Stimulated activated CD4-positive, alpha-beta T cell treated with anti-CD3 and anti-CD28 coated beads, Interleukin-12 subunit alpha, Interleukin-12 subunit beta, amount 100 ng/mL, for 48 hours (primary cell): ENCODE results near the gene PROS1.

Source experiments
- DNase-seq, 3 donors: peaks; one replicate each; pipeline ENCODE4 v3.0.0-alpha.2; 2020; ENCODE audit warnings: low read depth in 2 of 3, low spot score in 1 of 3

The PROS1 gene

GRCh38 chr3:93973131-93974126, at the start of gene PROS1:
PROS1 (minus strand) TSS chr3:93973896; CDS start chr3:93973749, 147 bp downstream.
- peak; percentile 38 to 51 (median 43) for DNase-seq

GRCh38 chr3:94020293-94020692, 46.6 kb upstream of the PROS1 start:
- DNase-seq: no peak

- DNase-seq: no peak
These were observed 46.0 kb upstream of the PROS1 start for GRCh38 chr3:94019659-94020058.

- no peak for DNase-seq
These were observed 41.3 kb upstream of the PROS1 start for GRCh38 chr3:94015025-94015424.

- DNase-seq: no peak
These were observed 38.5 kb upstream of the PROS1 start for GRCh38 chr3:94012185-94012584.

- DNase-seq: peak in 1 of 3 donors; percentile 2
These were observed 37.6 kb upstream of the PROS1 start for GRCh38 chr3:94011233-94011711.

- no peak for DNase-seq
These were observed 35.9 kb upstream of the PROS1 start for GRCh38 chr3:94009608-94010007.

- no peak for DNase-seq
These were observed 34.6 kb upstream of the PROS1 start for GRCh38 chr3:94008253-94008652.

GRCh38 chr3:94004301-94004910, 30.7 kb upstream of the PROS1 start:
- peak in 1 of 3 donors; percentile 32 for DNase-seq

GRCh38 chr3:94001827-94002495, 28.3 kb upstream of the PROS1 start:
- no peak for DNase-seq

GRCh38 chr3:94001191-94001590, 27.5 kb upstream of the PROS1 start:
- DNase-seq: no peak

- DNase-seq: no peak
These were observed 20.4 kb upstream of the PROS1 start for GRCh38 chr3:93994056-93994455.

- DNase-seq: no peak
These were observed 18.5 kb upstream of the PROS1 start for GRCh38 chr3:93992207-93992606.

- no peak for DNase-seq
These were observed 17.9 kb upstream of the PROS1 start for GRCh38 chr3:93991631-93992030.

- no peak for DNase-seq
These were observed 15.5 kb upstream of the PROS1 start for GRCh38 chr3:93989241-93989640.

- no peak for DNase-seq
These were observed 15.1 kb upstream of the PROS1 start for GRCh38 chr3:93988764-93989163.

GRCh38 chr3:93988283-93988682, 14.6 kb upstream of the PROS1 start:
- DNase-seq: no peak

GRCh38 chr3:93984618-93985017, 10.9 kb upstream of the PROS1 start:
- no peak for DNase-seq

- DNase-seq: no peak
These were observed 9.7 kb upstream of the PROS1 start for GRCh38 chr3:93983408-93983807.

GRCh38 chr3:93981649-93982048, 8.0 kb upstream of the PROS1 start:
- no peak for DNase-seq

GRCh38 chr3:93979850-93980676, 6.4 kb upstream of the PROS1 start, which contains the start of gene ARL13B:
ARL13B (plus strand) TSS chr3:93980155; CDS start chr3:93980424, 269 bp downstream.
- DNase-seq: peak; percentile 86 to 91 (median 89)
